ACC112 (cell line): ENCODE measurements around the gene ORMDL1.

Experiments
- H2AFZ ChIP-seq: fragments of 200-600 bp; sonication (generic); one replicate; pipeline ENCODE4 v1.6.0; 2017; ENCODE audit warnings: antibody characterized with exemption, low read length; ENCODE audit not compliant: unreplicated experiment
- H3K27ac ChIP-seq: fragments of 200-600 bp; sonication (generic); 2 replicates; pipeline ENCODE4 v1.5.1; 2014; ENCODE audit warnings: low read depth, mild to moderate bottlenecking, antibody characterized with exemption, low read length, moderate library complexity
- H3K27me3 ChIP-seq: fragments of 200-600 bp; sonication (generic); 2 replicates; pipeline ENCODE4 v1.6.1; 2014; ENCODE audit warnings: mild to moderate bottlenecking, antibody characterized with exemption, low read length, moderate library complexity, mixed read lengths; ENCODE audit not compliant: insufficient read depth
- H3K36me3 ChIP-seq: fragments of 200-600 bp; sonication (generic); 2 replicates; pipeline ENCODE4 v1.6.1; 2016; ENCODE audit warnings: mild to moderate bottlenecking, antibody characterized with exemption, low read length, moderate library complexity, mixed read lengths; ENCODE audit not compliant: insufficient read depth
- H3K4me1 ChIP-seq: fragments of 200-600 bp; sonication (generic); one replicate; pipeline ENCODE4 v1.6.1; 2016; ENCODE audit warnings: low read length, mixed read lengths; ENCODE audit not compliant: insufficient read depth, unreplicated experiment, control insufficient read depth
- H3K4me3 ChIP-seq: fragments of 200-600 bp; sonication (generic); 2 replicates; pipeline ENCODE4 v1.5.1; 2014; ENCODE audit warnings: mild to moderate bottlenecking, low read depth, low read length
- H3K79me2 ChIP-seq: fragments of 200-600 bp; sonication (generic); one replicate; pipeline ENCODE4 v1.6.0; 2016; ENCODE audit warnings: low read length; ENCODE audit not compliant: control insufficient read depth, unreplicated experiment, insufficient read depth

The ORMDL1 gene, protein sequence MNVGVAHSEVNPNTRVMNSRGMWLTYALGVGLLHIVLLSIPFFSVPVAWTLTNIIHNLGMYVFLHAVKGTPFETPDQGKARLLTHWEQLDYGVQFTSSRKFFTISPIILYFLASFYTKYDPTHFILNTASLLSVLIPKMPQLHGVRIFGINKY

DNA sequence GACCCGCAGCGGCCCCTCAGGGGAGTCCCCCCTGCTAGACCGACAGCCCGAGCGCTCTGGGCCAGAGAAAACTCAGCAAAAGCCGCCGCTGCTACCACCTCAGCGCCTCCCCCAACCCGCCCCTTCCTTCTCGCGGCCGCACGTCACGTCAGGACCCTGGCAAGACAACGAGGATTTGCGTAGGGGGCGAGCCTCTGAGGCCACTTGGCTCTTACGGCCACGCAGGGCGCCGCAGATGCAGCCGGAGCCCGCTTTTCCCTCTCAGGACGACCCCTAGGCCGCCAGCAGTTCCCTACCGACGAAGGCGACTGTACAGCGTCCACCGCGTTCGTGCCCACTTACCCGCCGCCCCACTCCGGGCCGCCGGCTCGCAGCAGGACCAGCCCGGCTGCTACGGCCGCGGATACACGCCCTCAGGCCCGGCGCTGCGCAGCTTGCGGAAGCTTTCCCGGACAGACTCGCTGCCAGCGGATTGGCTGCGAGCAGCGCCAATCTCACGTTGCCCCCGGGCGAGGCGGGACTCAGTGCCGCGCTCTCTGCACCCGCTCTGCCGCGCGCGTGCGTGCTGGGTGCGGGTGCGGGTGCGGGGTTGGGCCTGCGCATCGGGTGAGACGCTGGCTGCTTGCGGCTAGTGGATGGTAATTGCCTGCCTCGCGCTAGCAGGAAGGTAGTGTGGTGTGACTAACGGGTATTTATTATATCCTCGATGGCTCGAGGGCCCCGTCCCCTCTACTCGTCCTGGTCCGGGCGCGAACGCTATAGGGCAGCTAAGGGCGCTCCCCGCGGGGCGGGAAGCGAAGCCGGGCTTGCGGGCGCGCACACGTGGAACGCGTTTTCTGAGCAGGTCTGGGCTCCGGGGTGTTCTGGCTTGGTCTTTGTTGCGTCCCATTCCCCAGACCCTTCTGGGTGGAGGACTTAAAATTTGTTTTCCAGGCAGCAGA is at the start of gene ORMDL1, which contains the start of gene PMS1:
Gene ORMDL1 (minus strand): TSS at position 413 of the 941 bp plus-strand sequence. CDS start 1,744 bp downstream, outside the sequence.
Gene PMS1 (plus strand): TSS at position 524 of the 941 bp plus-strand sequence. CDS start 7,360 bp downstream, outside the sequence.
- H3K4me3 ChIP-seq = peak within 1 kb of the TSS; percentile 93
- peaks cover 15% of the 10 kb centered on the region for H3K4me1 ChIP-seq
- H3K36me3 ChIP-seq = peaks cover 25% of the 10 kb centered on the region
- H3K27me3 ChIP-seq = no peaks in the 10 kb centered on the region
- peak within 1 kb of the TSS; percentile 82 for H3K27ac ChIP-seq
- H2AFZ ChIP-seq = peak within 1 kb of the TSS; percentile 84
- H3K79me2 ChIP-seq = peaks cover 77% of the 10 kb centered on the region

DNA sequence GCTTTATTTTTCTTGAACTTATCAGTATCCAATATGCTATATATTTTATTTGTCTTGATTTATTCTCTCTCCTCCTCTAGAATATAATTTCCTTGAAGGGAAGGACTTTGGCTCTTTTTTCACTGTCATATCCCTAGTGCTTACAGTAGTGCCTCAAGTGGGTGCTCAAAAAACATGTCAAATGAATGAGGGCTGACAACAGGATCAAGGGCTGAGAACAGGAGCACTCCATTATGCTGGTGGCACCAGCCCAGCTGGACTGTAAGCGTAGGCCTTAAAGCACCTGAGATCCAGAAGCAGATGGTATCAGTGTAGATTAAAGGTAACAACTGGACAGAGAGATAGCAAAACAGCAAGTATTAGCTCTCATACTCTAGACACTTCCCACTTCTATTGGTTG is 46.4 kb upstream of the ORMDL1 start:
- Histone ChIP-seq H3K27ac (no peak overlapping the region), H3K79me2 (no peaks in the 10 kb centered on the region), H2AFZ (no peak overlapping the region), H3K27me3 (no peaks in the 10 kb centered on the region), H3K4me3 (no peak overlapping the region), H3K4me1 (no peaks in the 10 kb centered on the region), H3K36me3 (peaks cover 3% of the 10 kb centered on the region; the same call in 1 of the 2 replicates)

DNA sequence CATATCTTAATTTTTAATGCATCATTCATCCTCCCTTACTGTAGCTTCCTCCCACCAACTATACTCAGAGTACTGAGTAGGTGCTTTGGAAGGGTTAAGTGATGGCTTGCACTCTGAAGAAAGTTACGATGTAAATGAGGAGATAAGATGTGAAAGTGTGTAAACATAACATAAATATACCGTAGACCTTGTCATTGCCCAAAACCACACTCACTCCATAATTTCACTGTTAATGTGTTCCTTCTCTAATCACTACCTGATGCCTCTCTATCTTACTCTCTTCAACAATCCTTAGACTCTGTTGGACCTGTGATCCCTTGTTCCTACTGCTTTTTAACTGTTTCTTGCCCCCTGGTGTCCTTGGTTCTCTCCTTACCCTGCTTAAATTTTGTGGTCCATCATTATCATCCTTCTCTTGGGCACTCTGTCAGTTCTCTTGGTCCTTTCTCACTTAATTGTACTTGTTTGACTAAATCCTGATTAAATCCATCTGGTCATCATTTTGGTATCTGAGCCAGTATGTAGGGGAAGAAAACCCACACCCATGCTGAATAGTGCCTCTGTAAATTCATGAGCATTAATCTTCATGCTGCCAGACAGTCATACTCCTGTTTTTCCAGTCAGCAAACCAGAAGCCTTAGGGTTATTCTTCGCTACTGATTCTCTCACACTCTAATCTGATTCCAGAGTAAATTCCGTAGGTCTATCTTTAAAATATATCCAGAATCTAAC is 45.1 kb upstream of the ORMDL1 start:
- no peak overlapping the region for H3K4me3 ChIP-seq
- H3K27ac ChIP-seq = no peak overlapping the region
- H3K4me1 ChIP-seq = peaks cover 2% of the 10 kb centered on the region
- no peak overlapping the region for H2AFZ ChIP-seq
- H3K27me3 ChIP-seq = no peaks in the 10 kb centered on the region
- H3K79me2 ChIP-seq = no peaks in the 10 kb centered on the region
- peaks cover 3% of the 10 kb centered on the region; the same call in 1 of the 2 replicates for H3K36me3 ChIP-seq

DNA sequence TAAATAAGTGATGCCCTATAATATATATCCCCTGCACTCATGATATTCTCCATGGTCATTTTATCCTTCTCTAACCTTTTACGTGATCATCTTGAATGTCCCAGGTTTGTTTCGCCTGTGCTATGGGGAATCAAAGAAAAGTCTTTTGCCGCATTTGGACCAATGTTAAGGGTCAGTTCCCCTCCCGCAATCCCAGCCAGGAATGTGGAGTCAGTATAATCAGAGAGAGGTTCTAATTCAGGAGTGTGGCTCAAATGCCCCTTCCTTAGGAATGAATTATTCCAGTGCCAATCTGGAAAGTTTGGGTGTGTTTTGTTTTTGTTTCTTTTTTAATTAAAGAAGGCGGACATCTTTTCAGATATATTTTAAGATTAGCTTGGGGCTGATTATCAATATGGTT is 41.9 kb upstream of the ORMDL1 start:
- peaks cover 3% of the 10 kb centered on the region; the same call in 1 of the 2 replicates for H3K36me3 ChIP-seq
- H3K4me1 ChIP-seq = peaks cover 5% of the 10 kb centered on the region
- no peaks in the 10 kb centered on the region for H3K79me2 ChIP-seq
- no peaks in the 10 kb centered on the region for H3K27me3 ChIP-seq
- no peak overlapping the region for H3K4me3 ChIP-seq
- H3K27ac ChIP-seq = no peak overlapping the region
- no peak overlapping the region for H2AFZ ChIP-seq

DNA sequence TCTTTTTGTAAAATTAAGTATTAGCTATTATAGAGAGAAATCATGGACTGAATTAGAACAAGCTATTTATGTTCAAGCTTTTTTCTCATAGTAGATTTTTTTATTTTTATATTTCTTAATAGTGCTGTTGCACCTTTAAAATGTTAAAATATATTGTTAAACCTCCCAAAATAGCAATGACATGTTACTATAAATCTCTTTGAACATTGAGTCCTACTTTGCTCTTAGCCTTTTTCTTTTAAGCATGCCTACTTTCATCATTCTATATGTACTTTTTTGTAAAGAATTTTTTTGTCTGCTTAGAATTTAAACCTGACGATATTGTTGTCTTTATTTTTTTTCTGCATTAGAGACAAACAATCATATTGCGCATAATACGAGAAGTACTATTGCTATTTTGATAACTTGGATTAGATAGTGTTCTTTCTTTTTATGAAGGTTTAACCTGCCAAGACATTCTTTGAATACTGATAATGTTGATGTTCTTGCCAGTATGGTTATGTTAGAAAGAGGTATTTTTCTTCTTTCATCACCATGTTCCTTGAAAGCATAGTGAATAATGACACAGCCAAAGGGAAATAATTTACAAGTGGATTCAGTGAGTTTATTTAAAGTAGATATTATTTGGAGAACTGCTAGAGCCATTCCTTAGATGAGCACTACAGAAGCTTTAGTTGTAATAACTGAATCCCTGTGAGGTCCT is 40.7 kb upstream of the ORMDL1 start:
- H3K4me1 ChIP-seq = peaks cover 5% of the 10 kb centered on the region
- H3K27me3 ChIP-seq = no peaks in the 10 kb centered on the region
- H3K36me3 ChIP-seq = no peaks in the 10 kb centered on the region; the same call in 1 of the 2 replicates
- H3K4me3 ChIP-seq = no peak overlapping the region
- no peak overlapping the region for H2AFZ ChIP-seq
- H3K79me2 ChIP-seq = no peaks in the 10 kb centered on the region
- no peak overlapping the region for H3K27ac ChIP-seq

- Histone ChIP-seq H3K27me3 (no peaks in the 10 kb centered on the region), H3K4me3 (no peak overlapping the region), H2AFZ (no peak overlapping the region), H3K27ac (peak overlapping the region; percentile 56; the same call in 1 of the 2 replicates), H3K36me3 (peaks cover 12% of the 10 kb centered on the region), H3K4me1 (peaks cover 8% of the 10 kb centered on the region), H3K79me2 (no peaks in the 10 kb centered on the region)
Measured at GRCh38 chr2:189821953-189822748, 38.0 kb upstream of the ORMDL1 start.

DNA sequence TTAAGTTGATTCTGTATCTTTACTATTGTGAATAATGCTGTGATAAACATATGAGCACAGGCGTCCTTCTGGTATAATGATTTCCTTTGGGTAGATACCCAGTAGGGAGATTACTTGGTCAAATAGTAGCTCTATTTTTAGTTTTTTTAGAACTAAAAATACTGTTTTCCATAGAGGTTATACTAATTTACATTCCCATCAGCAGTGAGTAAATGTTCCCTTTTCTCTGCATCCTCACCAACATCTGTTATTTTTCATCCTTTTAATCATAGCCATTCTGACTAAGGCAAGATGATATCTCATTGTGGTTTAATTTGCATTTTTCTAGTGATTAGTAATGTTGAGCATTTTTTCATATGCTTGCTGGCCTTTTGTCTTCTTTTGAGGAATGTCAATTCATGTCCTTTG is 35.2 kb upstream of the ORMDL1 start:
- Histone ChIP-seq H3K4me3 (no peak overlapping the region), H3K4me1 (peaks cover 5% of the 10 kb centered on the region), H3K27me3 (no peaks in the 10 kb centered on the region), H3K36me3 (peaks cover 12% of the 10 kb centered on the region), H2AFZ (no peak overlapping the region), H3K79me2 (no peaks in the 10 kb centered on the region), H3K27ac (peak overlapping the region; percentile 60; the same call in 1 of the 2 replicates)

- Histone ChIP-seq H3K4me3 (no peak overlapping the region), H3K27me3 (no peaks in the 10 kb centered on the region), H2AFZ (no peak overlapping the region), H3K36me3 (peaks cover 12% of the 10 kb centered on the region), H3K4me1 (peaks cover 5% of the 10 kb centered on the region), H3K27ac (peak overlapping the region; percentile 60; the same call in 1 of the 2 replicates), H3K79me2 (no peaks in the 10 kb centered on the region)
Measured at GRCh38 chr2:189818249-189819038, 34.3 kb upstream of the ORMDL1 start.

GRCh38 chr2:189803431-189803830 is 19.3 kb upstream of the ORMDL1 start:
- H2AFZ ChIP-seq = no peak overlapping the region
- peaks cover 19% of the 10 kb centered on the region for H3K36me3 ChIP-seq
- H3K27me3 ChIP-seq = no peaks in the 10 kb centered on the region
- H3K27ac ChIP-seq = no peak overlapping the region
- H3K79me2 ChIP-seq = peaks cover 3% of the 10 kb centered on the region
- H3K4me3 ChIP-seq = no peak overlapping the region
- H3K4me1 ChIP-seq = peaks cover 22% of the 10 kb centered on the region
